H1 (cell line): ENCODE data around the gene SLC35E1. TPM values are rescaled to one million over a fixed set of nuclear protein-coding genes. Genes with fewer than 3 reads are reported as not detected.

ENCODE experiments used
- CTCF ChIA-PET: fragments of 300-600 bp; sonication (Branson Sonifier 250); formaldehyde crosslinking; loops from one replicate; lab custom pipeline; 2021; ENCODE audit not compliant: partially characterized antibody; lab: Charles Lee
- POLR2A ChIA-PET: fragments of 300-600 bp; sonication (Branson Sonifier 250); formaldehyde crosslinking; loops from one replicate; lab custom pipeline; 2021; ENCODE audit warnings: inconsistent platforms; ENCODE audit not compliant: partially characterized antibody; lab: Charles Lee
- DNase-seq, 2 experiments: peaks; one replicate each; pipeline versions ENCODE4 v3.0.0 to v3.0.0-alpha.2; 2010 to 2022; ENCODE audit warnings: low spot score in 2 of 2, low read depth in 1 of 2, mixed read lengths in 1 of 2
- FAIRE-seq: peaks from 2 replicates; lab custom pipeline; 2011; peaks lifted over from hg19 to GRCh38; lab: Jason Lieb, UNC
- H2AFZ ChIP-seq: 2 replicates; pipeline ENCODE4 v1.8.1; 2012; ENCODE audit warnings: low read length, inconsistent platforms
- H2AK5ac ChIP-seq: 2 replicates; pipeline ENCODE4 v1.6.1; 2013; ENCODE audit warnings: low read depth, low read length
- H2BK120ac ChIP-seq: replicated peaks from 2 replicates; pipeline ENCODE3; 2013; ENCODE audit warnings: low read depth, low read length, inconsistent platforms
- H2BK12ac ChIP-seq: 2 replicates; pipeline ENCODE4 v1.6.1; 2013; ENCODE audit warnings: low read depth, low read length
- H2BK15ac ChIP-seq: 2 replicates; pipeline ENCODE4 v1.6.1; 2013; ENCODE audit warnings: low read length
- H2BK20ac ChIP-seq: 2 replicates; pipeline ENCODE4 v1.6.1; 2013; ENCODE audit warnings: low read length
- H2BK5ac ChIP-seq: 2 replicates; pipeline ENCODE4 v1.6.1; 2013; ENCODE audit warnings: low read depth, low read length
- H3K14ac ChIP-seq: 2 replicates; pipeline ENCODE4 v1.6.1; 2013; ENCODE audit warnings: inconsistent platforms; ENCODE audit not compliant: insufficient read length
- H3K18ac ChIP-seq: 2 replicates; pipeline ENCODE4 v1.6.1; 2013; ENCODE audit warnings: low read length; ENCODE audit errors: extremely low read depth
- H3K23ac ChIP-seq: 2 replicates; pipeline ENCODE4 v1.6.1; 2013; ENCODE audit warnings: inconsistent platforms; ENCODE audit not compliant: insufficient read length
- H3K23me2 ChIP-seq: 2 replicates; pipeline ENCODE4 v1.6.1; 2013; ENCODE audit warnings: low read depth, low read length
- H3K27ac ChIP-seq: 2 replicates; pipeline ENCODE4 v1.6.1; 2011; ENCODE audit warnings: low read depth, low read length, inconsistent platforms
- H3K27me3 ChIP-seq, 4 experiments: replicated peaks in 1 of 4; 1 replicate in 1 of 4; 2 replicates in 3 of 4; pipeline versions ENCODE4 v1.6.1 to v1.8.1; 2011 to 2013; ENCODE audit warnings: low read length in 3 of 4, mild to moderate bottlenecking in 3 of 4, inconsistent platforms in 2 of 4, mixed read lengths in 2 of 4, moderate library complexity in 1 of 4; ENCODE audit not compliant: control insufficient read depth in 3 of 4, insufficient read depth in 3 of 4; ENCODE audit errors: extremely low read depth in 1 of 4
- H3K36me3 ChIP-seq, 4 experiments: 2 replicates each; pipeline versions ENCODE4 v1.6.1 to v1.8.1; 2011 to 2013; ENCODE audit warnings: mild to moderate bottlenecking in 4 of 4, low read length in 3 of 4, moderate library complexity in 2 of 4, control low read depth in 1 of 4, inconsistent platforms in 1 of 4; ENCODE audit not compliant: insufficient read depth in 4 of 4, control insufficient read depth in 2 of 4
- H3K4ac ChIP-seq: replicated peaks from 2 replicates; pipeline ENCODE3; 2013; ENCODE audit warnings: low read length, low read depth, mixed read lengths, inconsistent platforms; ENCODE audit not compliant: insufficient read length
- H3K4me1 ChIP-seq, 4 experiments: replicated peaks in 1 of 4; 1 replicate in 1 of 4; 2 replicates in 3 of 4; pipeline versions ENCODE4 v1.6.1 to v1.8.1; 2011 to 2013; ENCODE audit warnings: low read length in 3 of 4, inconsistent platforms in 2 of 4, mixed read lengths in 1 of 4; ENCODE audit not compliant: insufficient read depth in 4 of 4, control insufficient read depth in 3 of 4
- H3K4me2 ChIP-seq, 2 experiments: 2 replicates each; pipeline versions ENCODE4 v1.6.1 to v1.8.1; 2011 to 2013; ENCODE audit warnings: low read depth in 2 of 2, low read length in 2 of 2, control low read depth in 1 of 2, inconsistent platforms in 1 of 2, mild to moderate bottlenecking in 1 of 2; ENCODE audit not compliant: insufficient read depth in 1 of 2
- H3K4me3 ChIP-seq, 4 experiments: fragments of 200-600, 300-600 bp in 1 of 4; sonication (generic), shearing (Covaris generic), sonication (Bioruptor Twin) in 1 of 4; 2 replicates each; pipeline versions ENCODE4 v1.5.1 to v1.8.1; 2011 to 2016; ENCODE audit warnings: low read length in 4 of 4, low read depth in 3 of 4, control low read depth in 2 of 4, inconsistent platforms in 2 of 4, mild to moderate bottlenecking in 2 of 4, mixed read lengths in 1 of 4, moderate library complexity in 1 of 4; ENCODE audit not compliant: insufficient read depth in 2 of 4; ENCODE audit errors: extremely low read depth in 1 of 4
- H3K56ac ChIP-seq: replicated peaks from 2 replicates; pipeline ENCODE3; 2013; ENCODE audit warnings: low read depth, mild to moderate bottlenecking, mixed read lengths, low read length, inconsistent platforms; ENCODE audit not compliant: insufficient read length
- H3K79me1 ChIP-seq: 2 replicates; pipeline ENCODE4 v1.6.1; 2013; ENCODE audit warnings: low read depth, low read length, control low read depth
- H3K79me2 ChIP-seq, 2 experiments: 2 replicates each; pipeline versions ENCODE4 v1.6.1 to v1.8.1; 2012 to 2013; ENCODE audit warnings: low read length in 2 of 2, mild to moderate bottlenecking in 2 of 2, inconsistent platforms in 1 of 2; ENCODE audit not compliant: insufficient read depth in 2 of 2, control insufficient read depth in 1 of 2
- H3K9ac ChIP-seq, 4 experiments: replicated peaks in 1 of 4; 1 replicate in 1 of 4; 2 replicates in 3 of 4; pipeline versions ENCODE4 v1.6.1 to v1.8.1; 2011 to 2013; ENCODE audit warnings: low read depth in 3 of 4, low read length in 3 of 4, control low read depth in 2 of 4, mild to moderate bottlenecking in 2 of 4, moderate library complexity in 2 of 4, inconsistent platforms in 1 of 4; ENCODE audit errors: extremely low read depth in 1 of 4
- H3K9me3 ChIP-seq, 2 experiments: 2 replicates each; pipeline versions ENCODE4 v1.6.1 to v1.8.1; 2012 to 2013; ENCODE audit warnings: mild to moderate bottlenecking in 2 of 2, moderate library complexity in 2 of 2, control low read depth in 1 of 2, inconsistent platforms in 1 of 2, low read depth in 1 of 2, low read length in 1 of 2, mixed read lengths in 1 of 2; ENCODE audit not compliant: insufficient read depth in 2 of 2
- H4K20me1 ChIP-seq, 2 experiments: replicated peaks in 1 of 2; 2 replicates each; pipeline versions ENCODE3 to v1.8.1; 2011 to 2013; ENCODE audit warnings: inconsistent platforms in 2 of 2, low read length in 2 of 2, mild to moderate bottlenecking in 1 of 2; ENCODE audit not compliant: insufficient read depth in 2 of 2, control insufficient read depth in 1 of 2
- H4K5ac ChIP-seq: 2 replicates; pipeline ENCODE4 v1.6.1; 2013; ENCODE audit warnings: low read length, low read depth, mixed read lengths, inconsistent platforms; ENCODE audit not compliant: insufficient read length
- H4K8ac ChIP-seq: 2 replicates; pipeline ENCODE4 v1.8.0; 2013; ENCODE audit warnings: mild to moderate bottlenecking, moderate library complexity, low read length, inconsistent platforms; ENCODE audit not compliant: insufficient read depth; ENCODE audit errors: extremely low read depth
- H4K91ac ChIP-seq: replicated peaks from 2 replicates; pipeline ENCODE3; 2013; ENCODE audit warnings: low read length, mixed read lengths, inconsistent platforms; ENCODE audit not compliant: insufficient read length
- JUN ChIP-seq: IDR thresholded peaks from 2 replicates; pipeline ENCODE4 v1.6.1; 2011; ENCODE audit warnings: low read depth, mild to moderate bottlenecking, improper control_type of control experiment, low read length
- KDM1A ChIP-seq: fragments of 200-600, 300-600 bp; sonication (generic); IDR thresholded peaks from 2 replicates; pipeline ENCODE4 v1.7.1; 2016; ENCODE audit warnings: mild to moderate bottlenecking, low read length, borderline replicate concordance
- PHF8 ChIP-seq: fragments of 200-600 bp; sonication (generic); conservative IDR thresholded peaks from 2 replicates; pipeline ENCODE4 v1.7.1; 2012; ENCODE audit warnings: low read depth, mild to moderate bottlenecking, inconsistent platforms, low read length, moderate library complexity
- RXRA ChIP-seq: IDR thresholded peaks from 2 replicates; pipeline ENCODE4 v1.6.1; 2011; ENCODE audit warnings: low read depth, mild to moderate bottlenecking, low read length, moderate library complexity; ENCODE audit not compliant: insufficient read depth
- WGBS, 2 experiments: shearing (Covaris generic) in 1 of 2; methylation state at CpG; one replicate each; pipeline versions ENCODE4 v1.1.6 to v1.1.7; 2013 to 2015; ENCODE audit warnings: low lambda C conversion rate in 2 of 2, mixed read lengths in 2 of 2, inconsistent platforms in 1 of 2, low coverage in 1 of 2, missing lambda C conversion rate in 1 of 2; ENCODE audit not compliant: insufficient replicate concordance in 2 of 2, insufficient coverage in 1 of 2, insufficient read length in 1 of 2; ENCODE audit errors: extremely low coverage in 1 of 2, missing lambda C conversion rate in 1 of 2; 5-methylcytosine and 5-hydroxymethylcytosine counted together
- polyA plus RNA-seq, 7 experiments: library from polyadenylated mRNA; depleted of rRNA in 3 of 7; stranded (reverse) in 5 of 7; unstranded in 2 of 7; fragments of >200 nt in 5 of 7; fragments of 200-250 nt in 2 of 7; gene quantifications; 1 replicate in 5 of 7; 2 replicates in 1 of 7; 4 replicates in 1 of 7; pipeline versions ENCODE4 v1.2.1 to v1.2.3, GENCODE V29; 2011 to 2013; ENCODE audit warnings: missing spikeins in 2 of 7, mixed read lengths in 2 of 7
- total RNA-seq: library from RNA; stranded (reverse); fragmentation: NEBNext Ultra II Directional; extraction: Animal tissue kit (Norgen Biotek cat#: 25700); gene quantifications from 2 replicates; pipeline ENCODE4 v1.2.1, GENCODE V29; 2021
- TF ChIP-seq, protein P1 (sequence below): IDR thresholded peaks from 2 replicates; pipeline ENCODE4 v1.6.1; 2011; ENCODE audit warnings: low read depth, mild to moderate bottlenecking, low read length; ENCODE audit not compliant: insufficient read depth

SLC35E1 gene
- total and polyA plus RNA-seq, 2 of the 8 experiments (the other 6 are each of a cell fraction or from before 2014, with no cell fraction given), result 26.0 to 31.9 TPM

DNA sequence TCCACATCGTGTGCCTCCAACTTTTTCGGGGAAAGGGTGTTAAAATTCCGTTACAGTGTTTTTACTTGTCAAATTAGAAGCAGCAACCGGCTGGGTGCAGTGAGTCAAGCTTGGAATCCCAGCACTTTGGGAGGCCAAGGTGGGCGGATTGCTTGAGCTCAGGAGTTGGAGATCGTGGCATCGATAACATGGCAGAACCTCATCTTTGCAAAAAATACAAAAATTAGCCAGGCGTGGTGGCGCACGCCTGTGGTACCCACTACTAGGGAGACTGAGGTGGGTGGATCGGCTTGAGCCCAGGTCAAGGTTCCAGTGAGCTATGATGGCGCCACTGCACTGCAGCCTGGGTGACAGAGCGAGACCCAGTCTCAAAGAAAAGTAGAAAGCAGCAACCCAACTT, 1.1 kb upstream of the SLC35E1 start:
- WGBS, 2 experiments, result 74% methylated on average over 13 of the region's 13 CpGs; no CpG with 5 or more reads in 1 of the 2 experiments

More for the DNA sequence above, 1.1 kb upstream of the SLC35E1 start:
- no peak overlapping the region for H4K8ac ChIP-seq
- peak overlapping the region; percentile 75 to 98 (median 84) for H3K4me3 ChIP-seq
- ChIA-PET POLR2A (interaction anchor here (0.6 to 6.6 kb wide), 11 partner anchors 9 to 87 kb away, joined by 3 to 58 read pairs (median 5); partner anchors contain the start of genes MED26, SMIM7 and TMEM38A), CTCF (interaction anchor here (0.6 to 1.4 kb wide), 8 partner anchors 9 to 1397 kb away, joined by 3 to 4 read pairs (median 3); partner anchors contain the start of genes C19orf44 and CALR3)
- peaks cover 0 to 6% (median 3%) of the 10 kb centered on the region in 4 experiments; a peak in 5 of 7 replicates for H3K4me1 ChIP-seq
- H3K4me2 ChIP-seq, result peak overlapping the region; percentile 79 to 95
- no peak overlapping the region for H3K18ac ChIP-seq
- H2BK15ac ChIP-seq, result no peak overlapping the region
- DNase-seq (no peak), FAIRE-seq (no peak)
- no peak overlapping the region for H2BK120ac ChIP-seq
- no peaks in the 10 kb centered on the region for H3K27me3 ChIP-seq
- peak overlapping the region in 2 of 4 experiments; percentile 63 to 71; a peak in 3 of 7 replicates for H3K9ac ChIP-seq
- no peak overlapping the region for H3K56ac ChIP-seq
- peaks cover 9% of the 10 kb centered on the region; the same call in 1 of the 2 replicates for H3K23me2 ChIP-seq
- no peak overlapping the region for H2AFZ ChIP-seq
- no peak overlapping the region for H3K27ac ChIP-seq
- H2BK20ac ChIP-seq, result no peak overlapping the region
- no peak overlapping the region for H4K91ac ChIP-seq
- H2BK5ac ChIP-seq, result no peak overlapping the region
- peaks cover 10 to 19% of the 10 kb centered on the region in 2 experiments for H4K20me1 ChIP-seq
- no peaks in the 10 kb centered on the region for H3K9me3 ChIP-seq
- no peak overlapping the region for H3K23ac ChIP-seq
- peaks cover 0 to 52% of the 10 kb centered on the region in 2 experiments; a peak in 3 of 4 replicates for H3K79me2 ChIP-seq
- H3K36me3 ChIP-seq, result peaks cover 0 to 18% (median 7%) of the 10 kb centered on the region in 4 experiments; a peak in 6 of 8 replicates
- H2AK5ac ChIP-seq, result no peak overlapping the region
- H3K79me1 ChIP-seq, result peaks cover 22% of the 10 kb centered on the region
- H4K5ac ChIP-seq, result no peak overlapping the region
- no peak overlapping the region for H3K14ac ChIP-seq
- H3K4ac ChIP-seq, result no peak overlapping the region
- no peak for TF ChIP-seq JUN
- no peak for TF ChIP-seq RXRA
- TF ChIP-seq PHF8, result no peak
- TF ChIP-seq, protein P1, sequence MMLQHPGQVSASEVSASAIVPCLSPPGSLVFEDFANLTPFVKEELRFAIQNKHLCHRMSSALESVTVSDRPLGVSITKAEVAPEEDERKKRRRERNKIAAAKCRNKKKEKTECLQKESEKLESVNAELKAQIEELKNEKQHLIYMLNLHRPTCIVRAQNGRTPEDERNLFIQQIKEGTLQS, result no peak
- TF ChIP-seq KDM1A, result no peak
- no peak overlapping the region for H2BK12ac ChIP-seq
